ENCODE data around the gene SH3GL1. TPM values are rescaled to one million over a fixed set of nuclear protein-coding genes. Genes with fewer than 3 reads are reported as not detected.

The SH3GL1 gene
- total and polyA plus RNA-seq, 9 of the 15 experiments (the other 6 are each of a cell fraction or from before 2014, with no cell fraction given) = 1.7 to 75.3 (median 25.7) TPM

- TF ChIP-seq ZBTB40 (IDR thresholded peaks at IDR 0.05) (0 out of 2 replicates have a peak, but pooled peaks have one; percentile 29), ZBTB40 (CRISPR knock-in tag; IDR thresholded peaks at IDR 0.05) (no peak), IRF9 (tag; IDR thresholded peaks at IDR 0.05) (no peak), SRSF7 (optimal IDR thresholded peaks at IDR 0.05; ENCODE audit: low read depth, low read length) (no peak), ZKSCAN8 (CRISPR knock-in tag; IDR thresholded peaks at IDR 0.05) (peak; percentile 99), SIX5 (IDR thresholded peaks at IDR 0.05; ENCODE audit: borderline replicate concordance in 1 of 2, insufficient read depth in 1 of 2, low read depth in 1 of 2, low read length in 2 of 2) (no peak), GATA2 (CRISPR knock-in tag; IDR thresholded peaks at IDR 0.05) (no peak), JUND (IDR thresholded peaks at IDR 0.05; ENCODE audit: borderline replicate concordance, low read depth, low read length) (peak; percentile 3; the same call in 1 of the 2 replicates), JUND (tag; IDR thresholded peaks at IDR 0.05; ENCODE audit: borderline replicate concordance, low read depth, low read length) (no peak), ERF (CRISPR knock-in tag; IDR thresholded peaks at IDR 0.05) (peak; percentile 96), ZBTB5 (IDR thresholded peaks at IDR 0.05) (peak; percentile 94), RHOXF2B (CRISPR knock-in tag; conservative IDR thresholded peaks at IDR 0.05) (no peak), RBM34 (IDR thresholded peaks at IDR 0.05; ENCODE audit: borderline replicate concordance, insufficient read depth, low read length) (no peak), MTA3 (IDR thresholded peaks at IDR 0.05; ENCODE audit: borderline replicate concordance) (peak; percentile 72; the same call in 1 of the 2 replicates), KLF16 (IDR thresholded peaks at IDR 0.05) (no peak), ZNF12 (CRISPR knock-in tag; IDR thresholded peaks at IDR 0.05) (0 out of 2 replicates have a peak, but pooled peaks have one; percentile 57)
Measured at GRCh38 chr19:4342615-4343369, 57.6 kb downstream of the SH3GL1 start (continued).

All from K562 (cell line).